Measurements from ENCODE around the gene ZNF787. TPM values are rescaled to one million over a fixed set of nuclear protein-coding genes. Genes with fewer than 3 reads are reported as not detected.
A peak's percentile ranks its signal among the peaks of the same experiment; 100 is the strongest.

ZNF787 gene
- total and polyA plus RNA-seq, 2 donors (not counting 1 experiment from before 2014, with no cell fraction given) = 2.6 to 28.7 TPM

GRCh38 chr19:56124578-56124977, 3.5 kb upstream of the ZNF787 start:
- no peak for DNase-seq (ENCODE audit: low read depth in 2 of 2)
- H3K36me3 ChIP-seq (ENCODE audit: control insufficient read depth, insufficient read depth, low read length) = no peaks in the 10 kb centered on the region
- TF ChIP-seq CTCF (conservative IDR thresholded peaks at IDR 0.05 in 1 of 2, IDR thresholded peaks at IDR 0.05 in 1 of 2; ENCODE audit: low read depth in 1 of 2, low read length in 2 of 2) (no peak), EZH2 (IDR thresholded peaks at IDR 0.05; ENCODE audit: low read length, missing control alignments) (no peak)
- H3K27ac ChIP-seq (ENCODE audit: insufficient read depth, low read length) = no peak overlapping the region
- H2AFZ ChIP-seq (ENCODE audit: low read length) = no peak overlapping the region
- no peaks in the 10 kb centered on the region for H3K27me3 ChIP-seq (ENCODE audit: control insufficient read depth, insufficient read depth, low read length)
- H3K4me3 ChIP-seq (replicated peaks in 1 of 4; ENCODE audit: control extremely low read depth in 1 of 4, insufficient read depth in 1 of 4, low read depth in 3 of 4, low read length in 4 of 4) = no peak overlapping the region
- H3K9me3 ChIP-seq (ENCODE audit: control insufficient read depth, insufficient read depth, low read depth, low read length) = no peaks in the 10 kb centered on the region
- no peaks in the 10 kb centered on the region for H4K20me1 ChIP-seq (ENCODE audit: control insufficient read depth, extremely low read depth, insufficient read depth, low read length)
- H3K9ac ChIP-seq (ENCODE audit: insufficient read depth, low read length) = no peak overlapping the region
- H3K79me2 ChIP-seq (ENCODE audit: control insufficient read depth, insufficient read depth, low read length) = peaks cover 10% of the 10 kb centered on the region
- peaks cover 8% of the 10 kb centered on the region for H3K4me1 ChIP-seq (ENCODE audit: control insufficient read depth, extremely low read depth, insufficient read depth, low read length)
- H3K4me2 ChIP-seq (ENCODE audit: extremely low read depth, insufficient read depth, low read length) = no peak overlapping the region

- no peak overlapping the region for H3K9ac ChIP-seq (ENCODE audit: insufficient read depth, low read length)
- H2AFZ ChIP-seq (ENCODE audit: low read length) = peak overlapping the region; percentile 82
- DNase-seq (ENCODE audit: low read depth in 2 of 2) = no peak
- no peaks in the 10 kb centered on the region for H3K27me3 ChIP-seq (ENCODE audit: control insufficient read depth, insufficient read depth, low read length)
- H3K36me3 ChIP-seq (ENCODE audit: control insufficient read depth, insufficient read depth, low read length) = no peaks in the 10 kb centered on the region
- H3K4me2 ChIP-seq (ENCODE audit: extremely low read depth, insufficient read depth, low read length) = peak overlapping the region; percentile 23
- H3K9me3 ChIP-seq (ENCODE audit: control insufficient read depth, insufficient read depth, low read depth, low read length) = no peaks in the 10 kb centered on the region
- H3K79me2 ChIP-seq (ENCODE audit: control insufficient read depth, insufficient read depth, low read length) = peaks cover 22% of the 10 kb centered on the region
- H3K27ac ChIP-seq (ENCODE audit: insufficient read depth, low read length) = no peak overlapping the region
- no peaks in the 10 kb centered on the region for H4K20me1 ChIP-seq (ENCODE audit: control insufficient read depth, extremely low read depth, insufficient read depth, low read length)
- TF ChIP-seq EZH2 (IDR thresholded peaks at IDR 0.05; ENCODE audit: low read length, missing control alignments) (no peak), CTCF (conservative IDR thresholded peaks at IDR 0.05 in 1 of 2, IDR thresholded peaks at IDR 0.05 in 1 of 2; ENCODE audit: low read depth in 1 of 2, low read length in 2 of 2) (no peak)
- peaks cover 15% of the 10 kb centered on the region for H3K4me1 ChIP-seq (ENCODE audit: control insufficient read depth, extremely low read depth, insufficient read depth, low read length)
- H3K4me3 ChIP-seq (replicated peaks in 1 of 4; ENCODE audit: control extremely low read depth in 1 of 4, insufficient read depth in 1 of 4, low read depth in 3 of 4, low read length in 4 of 4) = no peak overlapping the region
Measured at GRCh38 chr19:56123266-56123891, 2.3 kb upstream of the ZNF787 start.

GRCh38 chr19:56120371-56121179, 520 bp downstream of the ZNF787 start:
- peak overlapping the region; percentile 96 for H3K4me2 ChIP-seq (ENCODE audit: extremely low read depth, insufficient read depth, low read length)
- no peaks in the 10 kb centered on the region for H3K9me3 ChIP-seq (ENCODE audit: control insufficient read depth, insufficient read depth, low read depth, low read length)
- no peaks in the 10 kb centered on the region for H3K36me3 ChIP-seq (ENCODE audit: control insufficient read depth, insufficient read depth, low read length)
- peak overlapping the region; percentile 75 to 82 (median 81) for H3K4me3 ChIP-seq (replicated peaks in 1 of 4; ENCODE audit: control extremely low read depth in 1 of 4, insufficient read depth in 1 of 4, low read depth in 3 of 4, low read length in 4 of 4)
- H3K27ac ChIP-seq (ENCODE audit: insufficient read depth, low read length) = peak overlapping the region; percentile 95
- no peaks in the 10 kb centered on the region for H4K20me1 ChIP-seq (ENCODE audit: control insufficient read depth, extremely low read depth, insufficient read depth, low read length)
- peak overlapping the region; percentile 90 for H3K9ac ChIP-seq (ENCODE audit: insufficient read depth, low read length)
- no peaks in the 10 kb centered on the region for H3K27me3 ChIP-seq (ENCODE audit: control insufficient read depth, insufficient read depth, low read length)
- H3K4me1 ChIP-seq (ENCODE audit: control insufficient read depth, extremely low read depth, insufficient read depth, low read length) = peaks cover 15% of the 10 kb centered on the region
- no peak for TF ChIP-seq EZH2 (IDR thresholded peaks at IDR 0.05; ENCODE audit: low read length, missing control alignments)
- TF ChIP-seq CTCF (conservative IDR thresholded peaks at IDR 0.05 in 1 of 2, IDR thresholded peaks at IDR 0.05 in 1 of 2; ENCODE audit: low read depth in 1 of 2, low read length in 2 of 2) = no peak
- no peak overlapping the region for H2AFZ ChIP-seq (ENCODE audit: low read length)
- peak; percentile 70 to 76 for DNase-seq (ENCODE audit: low read depth in 2 of 2)
- peaks cover 48% of the 10 kb centered on the region for H3K79me2 ChIP-seq (ENCODE audit: control insufficient read depth, insufficient read depth, low read length)

All from fibroblast of lung (primary cell).